ENCODE measurements around the gene TMEM190. TPM values are rescaled to one million over a fixed set of nuclear protein-coding genes. Genes with fewer than 3 reads are reported as not detected.

Gene TMEM190
- total RNA-seq (2022; extraction: Qiagen RNA extraction; ENCODE audit: low read depth), result 1.2 to 2.3 TPM (median 1.3 TPM) in 5 replicates

DNA sequence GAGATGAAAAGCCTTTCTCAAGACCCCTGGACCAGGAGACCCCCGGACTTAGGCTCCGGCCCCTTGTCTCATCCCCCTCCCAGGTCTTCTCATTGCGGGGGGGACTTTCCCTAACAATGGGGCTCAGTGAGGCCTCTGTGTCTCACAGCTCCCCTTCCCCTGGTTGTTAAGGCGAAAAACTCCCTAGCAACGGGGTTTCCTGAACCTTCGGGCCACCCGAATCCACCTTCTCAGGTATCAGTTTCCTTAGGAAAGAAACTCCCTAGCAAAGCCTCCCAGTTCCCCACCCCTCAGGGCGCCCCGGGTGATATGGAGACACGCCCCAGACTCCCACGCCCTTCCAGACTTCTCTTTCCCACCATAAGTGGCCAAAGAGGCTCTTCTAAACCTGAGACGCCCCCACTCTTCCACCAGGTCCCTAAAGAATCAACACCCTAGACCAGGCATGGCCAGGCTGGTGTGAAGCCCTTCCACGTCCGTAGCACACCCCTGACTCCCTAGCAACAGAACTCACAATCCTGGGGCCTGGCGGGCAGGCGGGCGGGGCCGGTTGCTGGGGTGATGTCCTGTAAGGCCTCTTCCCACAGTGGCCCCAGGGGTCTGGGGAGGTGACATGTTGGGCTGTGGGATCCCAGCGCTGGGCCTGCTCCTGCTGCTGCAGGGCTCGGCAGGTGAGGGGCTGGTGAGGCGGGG lies at the start of gene TMEM190:
Gene TMEM190 (plus strand): TSS at position 586 of the 693 bp plus-strand sequence. CDS start 28 bp downstream, at position 614.

DNA sequence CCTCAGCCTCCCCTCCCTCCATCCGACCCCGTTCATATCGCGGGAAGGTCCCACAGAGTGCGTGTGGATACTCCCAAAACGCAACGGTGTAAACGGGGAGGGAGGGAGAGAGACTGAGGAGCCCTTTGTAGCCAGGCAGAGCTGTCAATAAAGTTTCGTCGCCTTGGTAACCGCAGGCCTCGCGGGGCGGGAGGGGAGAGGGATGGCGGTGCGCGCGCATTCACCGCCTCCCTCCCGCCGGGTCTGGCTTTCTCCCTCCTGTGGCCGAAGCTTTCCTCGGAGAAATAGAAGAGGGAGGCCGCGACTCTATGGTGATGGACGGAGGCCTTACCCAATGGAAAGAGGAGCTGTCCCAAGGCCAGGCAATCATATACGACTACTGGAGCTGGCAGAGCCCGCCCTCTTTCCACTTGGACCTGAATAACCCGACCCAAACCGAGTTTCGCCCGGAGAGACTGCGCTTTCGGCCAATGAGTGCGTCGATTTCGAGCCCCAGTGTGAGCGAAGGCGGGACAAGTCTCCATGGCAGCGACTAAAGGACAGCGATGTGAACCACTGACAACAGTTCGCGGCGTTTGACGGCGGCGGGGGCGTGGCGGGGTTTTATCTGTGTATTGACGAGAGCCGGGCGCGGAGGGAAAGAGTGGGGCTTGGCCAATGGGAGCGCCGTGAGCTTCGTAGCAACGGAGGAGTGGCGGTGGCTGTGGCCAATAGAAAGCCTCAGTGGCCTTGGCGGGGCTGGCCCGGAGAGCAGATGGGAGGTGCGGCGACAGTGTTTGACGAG lies 37.3 kb upstream of the TMEM190 start, which contains the start of gene KMT5C:
Gene KMT5C (plus strand): TSS at position 772 of the 784 bp plus-strand sequence. CDS start 2,061 bp downstream, outside the sequence.

GRCh38 chr19:55354698-55355212 lies 21.9 kb upstream of the TMEM190 start, which contains the start of gene COX6B2:
Gene COX6B2 (minus strand): TSS chr19:55354719. CDS start chr19:55354521, 198 bp downstream.

GRCh38 chr19:55362990-55363716 lies 13.5 kb upstream of the TMEM190 start, which contains the start of gene GARIN5B:
Gene GARIN5B (minus strand): TSS chr19:55363260. CDS start chr19:55363066, 194 bp downstream.

GRCh38 chr19:55370305-55370988 lies 6.2 kb upstream of the TMEM190 start, which contains the start of gene IL11:
Gene IL11 (minus strand): TSS chr19:55370463. CDS start chr19:55370310, 153 bp downstream.

DNA sequence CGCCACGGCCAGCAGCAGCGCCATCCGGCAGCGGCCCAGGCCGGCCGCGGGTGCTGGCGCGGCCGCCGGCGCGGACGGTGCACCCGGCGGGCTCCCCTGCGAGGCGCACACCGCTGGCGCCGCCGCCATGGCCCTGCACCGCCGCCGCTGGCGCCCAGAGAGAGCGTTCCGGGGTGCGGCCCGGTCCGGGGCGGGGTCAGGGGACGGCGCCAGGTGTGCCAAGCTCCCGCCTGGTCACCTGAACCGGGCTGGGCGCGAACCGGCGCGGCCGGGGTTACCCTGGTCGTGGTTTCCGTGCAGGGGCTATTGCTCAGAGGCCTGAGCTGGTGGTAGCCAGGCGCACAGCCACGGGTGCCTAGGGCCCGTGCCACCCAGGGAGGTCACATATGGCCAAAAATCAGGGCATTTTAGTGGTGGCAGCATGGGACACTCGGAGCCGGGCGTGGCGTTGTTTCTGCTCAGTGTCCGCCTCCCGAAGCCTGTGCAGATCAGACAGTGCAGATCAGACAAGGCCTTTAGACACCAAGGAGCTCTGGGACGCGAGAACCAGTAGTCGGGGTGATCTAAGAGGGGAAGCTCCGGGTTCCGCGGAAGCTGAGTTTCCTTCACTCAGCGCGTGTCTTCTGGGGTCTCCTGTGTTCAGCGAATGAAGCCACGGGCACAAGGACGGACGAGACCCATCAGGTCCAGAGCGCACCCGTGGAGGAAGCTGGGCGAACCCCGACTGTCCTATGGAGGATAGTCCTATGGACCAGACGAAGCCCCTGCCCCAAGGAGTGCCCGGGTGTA lies 7.7 kb downstream of the TMEM190 start, which contains the start of gene TMEM238:
Gene TMEM238 (minus strand): TSS at position 162 of the 789 bp plus-strand sequence. CDS start 33 bp downstream, at position 129.

DNA sequence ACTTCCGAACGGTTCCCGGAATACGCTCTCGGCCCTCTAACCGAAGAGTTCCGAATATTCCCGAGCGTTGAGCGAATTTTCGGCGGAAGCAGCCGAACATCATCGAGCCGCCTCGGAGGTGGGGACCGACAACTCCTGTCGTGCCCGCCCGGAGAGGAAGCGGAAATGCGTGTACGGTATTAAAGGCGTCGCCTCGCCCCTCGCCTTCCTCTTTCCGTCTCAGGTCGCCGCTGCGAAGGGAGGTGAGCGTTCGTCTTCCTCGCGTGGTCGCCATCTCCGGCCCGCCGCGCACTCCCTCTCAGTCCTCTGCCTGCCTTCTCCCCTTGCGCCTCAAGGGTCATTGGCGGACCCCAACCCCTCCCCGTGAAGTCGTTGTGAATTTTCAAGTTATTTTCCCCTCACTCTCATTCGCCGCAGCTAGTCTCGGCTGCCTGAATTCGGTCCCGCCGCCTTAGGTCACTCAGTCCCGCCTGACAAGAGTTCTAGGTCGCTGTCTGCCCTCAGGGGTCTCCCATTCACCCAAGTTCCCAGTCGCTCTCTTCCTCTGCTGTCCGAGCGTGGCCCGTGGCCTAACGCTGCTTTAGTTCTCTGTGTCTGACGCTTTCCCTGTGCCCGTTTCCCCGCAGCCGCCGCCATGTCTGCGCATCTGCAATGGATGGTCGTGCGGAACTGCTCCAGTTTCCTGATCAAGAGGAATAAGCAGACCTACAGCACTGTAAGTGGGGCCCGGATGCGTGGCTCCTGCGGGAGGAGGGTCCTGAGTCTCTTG lies 9.3 kb downstream of the TMEM190 start, which contains the start of gene RPL28:
Gene RPL28 (plus strand): TSS at position 209 of the 769 bp plus-strand sequence. CDS start 426 bp downstream, at position 635.

DNA sequence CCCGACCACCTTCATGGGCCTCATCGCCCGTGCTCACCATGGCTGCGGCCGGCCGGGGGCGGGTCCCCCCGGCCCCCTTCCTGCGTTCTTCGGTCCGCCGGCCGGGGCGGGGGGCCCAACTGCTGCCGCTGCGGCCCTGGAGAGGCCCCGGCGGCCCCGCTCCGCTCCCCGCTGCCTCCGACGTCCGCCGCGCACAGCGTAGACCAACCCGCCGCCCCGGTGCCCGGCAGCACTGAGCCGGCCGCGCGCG lies 30.8 kb downstream of the TMEM190 start, which contains the start of gene UBE2S:
Gene UBE2S (minus strand): TSS at position 239 of the 250 bp plus-strand sequence. CDS start 199 bp downstream, at position 40.

Other genes with a start within 250 kb of the TMEM190 start
- gene TNNT1, start 227.6 kb upstream of the TMEM190 start, total RNA-seq (2022; extraction: Qiagen RNA extraction; ENCODE audit: low read depth), result 96.6 to 145 TPM (median 141 TPM) in 5 replicates
- 6.6 to 13.4 TPM (median 7.0 TPM) in 5 replicates for gene TNNI3, start 219.1 kb upstream of the TMEM190 start, total RNA-seq (2022; extraction: Qiagen RNA extraction; ENCODE audit: low read depth)
- gene DNAAF3, start 210.2 kb upstream of the TMEM190 start, total RNA-seq (2022; extraction: Qiagen RNA extraction; ENCODE audit: low read depth), result 3.1 to 6.7 TPM (median 5.6 TPM) in 5 replicates
- gene SYT5, start 196.5 kb upstream of the TMEM190 start, total RNA-seq (2022; extraction: Qiagen RNA extraction; ENCODE audit: low read depth), result 2.7 to 4.4 TPM (median 3.1 TPM) in 5 replicates
- 3.6 to 6.0 TPM (median 4.0 TPM) in 5 replicates for gene PTPRH, start 167.3 kb upstream of the TMEM190 start, total RNA-seq (2022; extraction: Qiagen RNA extraction; ENCODE audit: low read depth)
- 2.2 to 5.4 TPM (median 4.8 TPM) in 5 replicates for gene TMEM86B, start 148.1 kb upstream of the TMEM190 start, total RNA-seq (2022; extraction: Qiagen RNA extraction; ENCODE audit: low read depth)
- gene PPP6R1, start 117.8 kb upstream of the TMEM190 start, total RNA-seq (2022; extraction: Qiagen RNA extraction; ENCODE audit: low read depth), result 64.6 to 131 TPM (median 118 TPM) in 5 replicates
- gene HSPBP1, start 96.7 kb upstream of the TMEM190 start, total RNA-seq (2022; extraction: Qiagen RNA extraction; ENCODE audit: low read depth), result 122 to 147 TPM (median 138 TPM) in 5 replicates
- 3.2 to 5.1 TPM (median 4.6 TPM) in 5 replicates for gene BRSK1, start 92.8 kb upstream of the TMEM190 start, total RNA-seq (2022; extraction: Qiagen RNA extraction; ENCODE audit: low read depth)
- gene TMEM150B, start 51.5 kb upstream of the TMEM190 start, total RNA-seq (2022; extraction: Qiagen RNA extraction; ENCODE audit: low read depth), result not detected in 5 replicates
- 3.1 to 9.0 TPM (median 8.2 TPM) in 5 replicates for gene KMT5C, start 37.0 kb upstream of the TMEM190 start, total RNA-seq (2022; extraction: Qiagen RNA extraction; ENCODE audit: low read depth)
- gene COX6B2, start 22.1 kb upstream of the TMEM190 start, total RNA-seq (2022; extraction: Qiagen RNA extraction; ENCODE audit: low read depth), result 1.2 to 7.0 TPM (median 1.4 TPM) in 5 replicates
- 0.11 to 0.42 TPM (median 0.18 TPM) in 4 of 5 replicates, not detected in the other for gene GARIN5B, start 13.6 kb upstream of the TMEM190 start, total RNA-seq (2022; extraction: Qiagen RNA extraction; ENCODE audit: low read depth)
- gene IL11, start 6.4 kb upstream of the TMEM190 start, total RNA-seq (2022; extraction: Qiagen RNA extraction; ENCODE audit: low read depth), result 20.8 to 42.0 TPM (median 26.5 TPM) in 5 replicates
- gene TMEM238, start 7.5 kb downstream of the TMEM190 start, total RNA-seq (2022; extraction: Qiagen RNA extraction; ENCODE audit: low read depth), result 2.3 to 14.6 TPM (median 11.3 TPM) in 5 replicates
- gene RPL28, start 9.1 kb downstream of the TMEM190 start, total RNA-seq (2022; extraction: Qiagen RNA extraction; ENCODE audit: low read depth), result 2,333 to 3,419 TPM (median 2,681 TPM) in 5 replicates
- 317 to 626 TPM (median 479 TPM) in 5 replicates for gene UBE2S, start 31.0 kb downstream of the TMEM190 start, total RNA-seq (2022; extraction: Qiagen RNA extraction; ENCODE audit: low read depth)
- gene SHISA7, start 66.5 kb downstream of the TMEM190 start, total RNA-seq (2022; extraction: Qiagen RNA extraction; ENCODE audit: low read depth), result not detected in 5 replicates
- 36.3 to 64.0 TPM (median 58.6 TPM) in 5 replicates for gene ISOC2, start 84.8 kb downstream of the TMEM190 start, total RNA-seq (2022; extraction: Qiagen RNA extraction; ENCODE audit: low read depth)
- gene C19orf85, start 87.9 kb downstream of the TMEM190 start, total RNA-seq (2022; extraction: Qiagen RNA extraction; ENCODE audit: low read depth), result not detected in 5 replicates
- gene ZNF628, start 99.8 kb downstream of the TMEM190 start, total RNA-seq (2022; extraction: Qiagen RNA extraction; ENCODE audit: low read depth), result 2.7 to 8.8 TPM (median 6.9 TPM) in 5 replicates
- gene NAT14, start 108.4 kb downstream of the TMEM190 start, total RNA-seq (2022; extraction: Qiagen RNA extraction; ENCODE audit: low read depth), result 32.8 to 59.9 TPM (median 49.9 TPM) in 5 replicates
- gene SSC5D, start 111.6 kb downstream of the TMEM190 start, total RNA-seq (2022; extraction: Qiagen RNA extraction; ENCODE audit: low read depth), result 0.69 to 1.2 TPM (median 0.82 TPM) in 5 replicates
- gene SBK2, start 160.3 kb downstream of the TMEM190 start, total RNA-seq (2022; extraction: Qiagen RNA extraction; ENCODE audit: low read depth), result 0.61 to 2.5 TPM (median 2.0 TPM) in 5 replicates
- 0.44 to 1.5 TPM (median 1.5 TPM) in 5 replicates for gene SBK3, start 168.7 kb downstream of the TMEM190 start, total RNA-seq (2022; extraction: Qiagen RNA extraction; ENCODE audit: low read depth)
- gene ZNF579, start 204.0 kb downstream of the TMEM190 start, total RNA-seq (2022; extraction: Qiagen RNA extraction; ENCODE audit: low read depth), result 14.9 to 40.1 TPM (median 32.3 TPM) in 5 replicates
- 17.5 to 25.7 TPM (median 24.4 TPM) in 5 replicates for gene FIZ1, start 222.7 kb downstream of the TMEM190 start, total RNA-seq (2022; extraction: Qiagen RNA extraction; ENCODE audit: low read depth)
- gene ZNF524, start 223.5 kb downstream of the TMEM190 start, total RNA-seq (2022; extraction: Qiagen RNA extraction; ENCODE audit: low read depth), result 5.5 to 21.0 TPM (median 18.9 TPM) in 5 replicates
- 5.4 to 14.2 TPM (median 13.0 TPM) in 5 replicates for gene ZNF865, start 228.8 kb downstream of the TMEM190 start, total RNA-seq (2022; extraction: Qiagen RNA extraction; ENCODE audit: low read depth)
- gene ZNF784, start 247.7 kb downstream of the TMEM190 start, total RNA-seq (2022; extraction: Qiagen RNA extraction; ENCODE audit: low read depth), result 4.2 to 6.8 TPM (median 6.3 TPM) in 5 replicates